IPS-11a (cell line): ENCODE results near the gene SMG1.
"Not testable (repeated sequence)": the region's sequence is repeated elsewhere in the genome, so short reads cannot be mapped to it uniquely, and the experiment has no call there.

Experiments used
- H3K4me3 ChIP-seq: one replicate; pipeline ENCODE4 v1.5.1; 2013; ENCODE audit warnings: low read depth, low read length, control low read depth

SMG1 gene

GRCh38 chr16:18801145-18801972 is 124.8 kb downstream of the SMG1 start, which contains the start of gene ARL6IP1:
ARL6IP1 (minus strand) TSS chr16:18801549; CDS start chr16:18801466, 83 bp downstream.
- H3K4me3 ChIP-seq, result peak within 1 kb of the TSS; percentile 89

GRCh38 chr16:18800775-18801144 is 125.4 kb downstream of the SMG1 start:
- peak overlapping the region; percentile 89 for H3K4me3 ChIP-seq

GRCh38 chr16:18800293-18800692 is 125.9 kb downstream of the SMG1 start:
- peak overlapping the region; percentile 89 for H3K4me3 ChIP-seq

DNA sequence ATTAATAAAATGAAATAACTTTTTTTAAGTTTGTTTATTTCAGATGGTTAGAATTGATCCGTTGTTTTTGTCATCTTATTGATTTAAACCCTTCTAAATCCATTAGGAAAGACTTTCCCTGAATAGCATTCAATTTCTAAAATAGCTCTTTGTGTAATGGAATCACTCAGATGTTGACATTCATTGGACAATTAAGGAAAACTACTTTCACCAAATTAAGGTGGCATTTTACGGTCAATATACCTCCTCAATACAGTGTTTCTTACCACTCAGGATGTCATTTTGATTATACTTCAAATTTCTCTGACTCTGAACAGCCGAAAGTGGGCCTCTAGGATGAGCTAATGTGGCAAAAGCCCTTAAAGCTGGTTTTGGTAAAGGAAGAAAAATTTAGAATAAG is 126.7 kb downstream of the SMG1 start:
- H3K4me3 ChIP-seq, result peak overlapping the region; percentile 89

GRCh38 chr16:18797746-18798145 is 128.5 kb downstream of the SMG1 start:
- H3K4me3 ChIP-seq, result no peak overlapping the region

- H3K4me3 ChIP-seq, result no peak overlapping the region
These were observed 129.8 kb downstream of the SMG1 start for GRCh38 chr16:18796377-18796776.

GRCh38 chr16:18792836-18793433 is 133.3 kb downstream of the SMG1 start:
- no peak overlapping the region for H3K4me3 ChIP-seq

DNA sequence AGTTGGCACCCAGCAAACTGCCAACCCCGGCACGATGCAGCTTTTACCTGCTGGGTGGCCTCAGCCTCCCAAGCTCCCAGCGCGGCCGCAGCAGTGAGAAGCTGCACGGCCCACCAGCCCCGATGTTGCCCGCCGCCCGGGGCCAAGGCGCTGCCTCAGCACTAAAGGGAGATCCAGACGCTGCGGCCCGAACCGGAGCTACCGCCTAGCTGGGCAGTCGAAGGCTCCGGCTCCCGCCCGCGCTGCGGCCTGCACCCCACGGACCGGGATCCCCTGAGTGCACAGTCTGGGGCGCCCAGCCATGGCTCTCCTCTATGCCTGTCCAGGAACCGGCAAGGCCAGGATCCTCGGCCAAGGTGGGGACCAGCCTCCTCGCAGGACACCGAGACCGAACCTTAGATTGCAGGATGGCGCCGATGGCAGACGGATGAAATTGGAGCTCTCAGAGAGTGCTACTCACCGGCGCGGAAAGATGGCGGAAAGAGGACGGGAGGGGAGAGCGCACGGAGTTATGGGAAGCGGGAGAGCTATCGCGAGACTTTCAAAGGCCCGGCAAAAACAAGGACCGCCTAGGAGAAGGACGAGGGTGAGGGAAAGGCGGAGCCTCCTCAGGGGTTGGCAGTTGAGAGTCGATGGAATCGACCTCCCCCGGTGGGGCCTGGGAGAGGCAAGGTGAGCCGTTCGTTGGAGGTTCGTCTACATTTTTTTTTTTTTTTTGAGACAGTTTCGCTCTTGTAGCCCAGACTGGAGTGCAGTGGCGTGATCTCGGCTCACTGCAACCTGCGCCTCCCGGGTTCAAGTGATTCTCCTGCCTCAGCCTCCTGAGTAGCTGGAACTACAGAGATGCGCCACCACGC is 136.1 kb downstream of the SMG1 start, which contains the start of gene RPS15A:
Gene RPS15A (minus strand): TSS at position 485 of the 857 bp plus-strand sequence. CDS start 1,221 bp downstream, outside the sequence.
- H3K4me3 ChIP-seq, result peak within 1 kb of the TSS; percentile 96

DNA sequence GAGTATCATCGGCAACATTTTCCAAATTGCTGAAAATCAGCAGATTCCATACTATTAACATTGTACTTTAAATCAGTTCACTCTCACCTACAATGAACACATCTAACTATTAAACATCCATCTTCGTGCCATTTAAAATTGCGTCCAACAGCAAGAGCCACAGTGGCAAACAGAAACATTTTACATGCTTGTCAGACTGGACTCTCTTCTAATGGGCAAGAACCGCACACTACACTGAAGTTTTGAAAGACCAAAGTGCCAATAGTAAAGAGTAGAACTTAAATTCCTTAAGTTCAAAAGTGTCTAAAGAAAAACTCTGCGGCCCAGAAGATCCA is 136.7 kb downstream of the SMG1 start:
- H3K4me3 ChIP-seq, result peak overlapping the region; percentile 96

GRCh38 chr16:18788828-18789514 is 137.2 kb downstream of the SMG1 start:
- H3K4me3 ChIP-seq, result peak overlapping the region; percentile 96

- H3K4me3 ChIP-seq, result no peak overlapping the region
These were observed 141.1 kb downstream of the SMG1 start for GRCh38 chr16:18784917-18785623.

- no peak overlapping the region for H3K4me3 ChIP-seq
These were observed 142.5 kb downstream of the SMG1 start for GRCh38 chr16:18783430-18784341.

- H3K4me3 ChIP-seq, result no peak overlapping the region
These were observed 143.3 kb downstream of the SMG1 start for GRCh38 chr16:18782697-18783429.

GRCh38 chr16:18781232-18781631 is 145.0 kb downstream of the SMG1 start:
- not testable (repeated sequence) for H3K4me3 ChIP-seq

- H3K4me3 ChIP-seq, result not testable (repeated sequence)
These were observed 145.7 kb downstream of the SMG1 start for GRCh38 chr16:18780460-18781026.

DNA sequence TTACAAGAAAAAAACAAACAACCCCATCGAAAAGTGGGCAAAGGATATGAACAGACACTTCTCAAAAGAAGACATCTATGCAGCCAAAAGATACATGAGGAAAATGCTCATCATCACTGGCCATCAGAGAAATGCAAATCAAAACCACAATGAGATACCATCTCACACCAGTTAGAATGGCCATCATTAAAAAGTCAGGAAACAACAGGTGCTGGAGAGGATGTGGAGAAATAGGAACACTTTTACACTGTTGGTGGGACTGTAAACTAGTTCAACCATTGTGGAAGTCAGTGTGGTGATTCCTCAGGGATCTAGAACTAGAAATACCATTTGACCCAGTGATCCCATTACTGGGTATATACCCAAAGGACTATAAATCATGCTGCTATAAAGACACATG is 148.5 kb downstream of the SMG1 start:
- not testable (repeated sequence) for H3K4me3 ChIP-seq

GRCh38 chr16:18776334-18776733 is 149.9 kb downstream of the SMG1 start:
- not testable (repeated sequence) for H3K4me3 ChIP-seq

DNA sequence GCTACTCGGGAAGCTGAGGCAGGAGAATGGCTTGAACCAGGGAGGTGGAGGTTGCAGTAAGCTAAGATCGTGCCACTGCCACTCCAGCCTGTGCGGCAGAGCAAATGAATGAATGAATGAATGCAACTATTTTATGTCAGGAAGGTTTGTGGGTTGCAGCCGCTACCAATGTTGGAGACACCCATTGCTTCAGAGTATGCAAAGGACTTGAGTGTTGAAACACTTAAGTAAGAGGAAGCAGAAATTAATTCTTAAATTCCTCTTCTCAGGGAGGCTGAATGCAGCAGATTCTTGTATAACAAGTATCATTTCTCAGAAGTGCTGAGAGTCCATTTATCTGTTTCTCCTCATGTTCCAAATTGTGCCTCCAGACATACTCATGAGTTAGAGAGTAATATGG is 151.6 kb downstream of the SMG1 start:
- H3K4me3 ChIP-seq, result not testable (repeated sequence)
